Measurements from ENCODE around the gene PITPNB. TPM values are rescaled to one million over a fixed set of nuclear protein-coding genes. Genes with fewer than 3 reads are reported as not detected.

Gene PITPNB
- total RNA-seq, 1 donor = 30.8 TPM

DNA sequence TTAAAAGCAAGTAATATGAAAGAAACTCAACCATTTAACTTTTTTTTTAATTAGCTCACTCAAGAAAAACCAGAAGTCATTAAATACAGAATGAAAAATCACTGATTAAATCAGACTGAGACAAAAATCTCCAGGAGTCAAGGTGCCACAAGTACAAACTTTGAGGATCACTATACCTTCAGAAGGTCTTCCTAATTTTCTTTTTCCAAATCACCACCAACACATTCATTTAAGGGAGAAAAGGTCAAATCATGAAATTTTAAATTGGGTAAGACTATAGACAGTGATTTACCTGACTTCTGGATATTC is 32.3 kb downstream of the PITPNB start:
- Histone ChIP-seq H2AFZ (ENCODE audit: low read length) (no peak overlapping the region), H3K79me2 (ENCODE audit: insufficient read depth, low read length) (peaks cover 60% of the 10 kb centered on the region), H3K4me1 (ENCODE audit: insufficient read depth, low read length) (peaks cover 14% of the 10 kb centered on the region), H3K4me2 (ENCODE audit: insufficient read depth, low read length) (no peak overlapping the region), H3K9me3 (ENCODE audit: low read depth, low read length) (no peaks in the 10 kb centered on the region), H4K20me1 (ENCODE audit: insufficient read depth, low read length) (peaks cover 23% of the 10 kb centered on the region), H3K27me3 (ENCODE audit: insufficient read depth, low read length) (no peaks in the 10 kb centered on the region), H3K4me3 (ENCODE audit: insufficient read depth, low read length) (no peak overlapping the region), H3K36me3 (ENCODE audit: insufficient read depth, low read length) (peaks cover 50% of the 10 kb centered on the region), H3K27ac (ENCODE audit: low read depth, low read length) (no peak overlapping the region)
- no peak for DNase-seq (ENCODE audit: insufficient read length, low spot score, missing footprints)
- no peak for TF ChIP-seq CTCF (IDR thresholded peaks at IDR 0.05; ENCODE audit: extremely low read depth, low read depth, low read length)

DNA sequence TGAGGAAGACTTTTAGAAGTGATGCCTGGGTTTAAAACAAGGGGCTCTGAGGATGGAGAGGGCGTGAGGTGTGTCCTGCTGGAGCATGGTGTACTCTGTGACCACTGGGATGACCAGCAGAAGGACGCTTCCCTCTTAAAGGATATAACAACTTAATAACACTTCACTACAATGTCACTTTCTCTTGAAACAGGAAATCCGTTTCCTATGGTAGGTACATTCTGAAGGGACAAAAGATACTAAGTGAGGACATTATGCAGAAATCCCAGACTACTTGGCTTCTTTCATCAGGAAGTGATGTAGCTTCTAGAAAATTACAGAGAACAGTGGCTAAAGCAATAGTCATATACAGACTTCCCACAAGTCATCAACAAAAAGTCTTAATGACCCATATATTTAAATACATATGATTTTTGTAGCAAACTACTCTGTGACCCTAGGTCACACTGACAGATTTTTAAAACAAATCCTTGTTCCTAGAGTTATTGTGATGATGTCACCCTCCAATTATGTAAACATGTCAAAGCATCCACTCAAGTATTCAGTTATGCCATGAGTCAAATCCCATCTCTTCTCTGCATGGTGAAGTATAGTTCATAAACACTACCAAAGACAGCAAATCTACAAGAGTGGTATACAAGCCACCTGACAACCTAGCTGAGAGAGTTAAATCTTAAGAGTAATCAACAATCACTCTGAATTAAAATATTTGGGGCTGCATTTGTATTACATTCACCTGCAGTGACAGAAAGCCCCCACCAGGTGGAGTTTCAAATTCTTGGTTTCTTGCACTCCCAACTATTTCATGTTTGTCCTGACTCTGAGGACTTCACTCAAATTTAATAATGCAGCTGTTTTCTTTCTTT is 32.8 kb downstream of the PITPNB start:
- Histone ChIP-seq H3K4me3 (ENCODE audit: insufficient read depth, low read length) (no peak overlapping the region), H3K27me3 (ENCODE audit: insufficient read depth, low read length) (no peaks in the 10 kb centered on the region), H3K36me3 (ENCODE audit: insufficient read depth, low read length) (peaks cover 44% of the 10 kb centered on the region), H3K79me2 (ENCODE audit: insufficient read depth, low read length) (peaks cover 56% of the 10 kb centered on the region), H3K4me1 (ENCODE audit: insufficient read depth, low read length) (peaks cover 15% of the 10 kb centered on the region), H2AFZ (ENCODE audit: low read length) (no peak overlapping the region), H4K20me1 (ENCODE audit: insufficient read depth, low read length) (peaks cover 26% of the 10 kb centered on the region), H3K9me3 (ENCODE audit: low read depth, low read length) (no peaks in the 10 kb centered on the region), H3K4me2 (ENCODE audit: insufficient read depth, low read length) (peak overlapping the region; percentile 38), H3K27ac (ENCODE audit: low read depth, low read length) (peak overlapping the region; percentile 40)
- peak; percentile 82 for TF ChIP-seq CTCF (IDR thresholded peaks at IDR 0.05; ENCODE audit: extremely low read depth, low read depth, low read length)
- peak; percentile 92 for DNase-seq (ENCODE audit: insufficient read length, low spot score, missing footprints)

GRCh38 chr22:27883656-27884350 is 35.3 kb downstream of the PITPNB start:
- H2AFZ ChIP-seq (ENCODE audit: low read length) = no peak overlapping the region
- H3K4me2 ChIP-seq (ENCODE audit: insufficient read depth, low read length) = no peak overlapping the region
- H3K4me1 ChIP-seq (ENCODE audit: insufficient read depth, low read length) = peaks cover 19% of the 10 kb centered on the region
- H3K4me3 ChIP-seq (ENCODE audit: insufficient read depth, low read length) = no peak overlapping the region
- peaks cover 28% of the 10 kb centered on the region for H4K20me1 ChIP-seq (ENCODE audit: insufficient read depth, low read length)
- H3K27me3 ChIP-seq (ENCODE audit: insufficient read depth, low read length) = no peaks in the 10 kb centered on the region
- H3K79me2 ChIP-seq (ENCODE audit: insufficient read depth, low read length) = peaks cover 57% of the 10 kb centered on the region
- no peak overlapping the region for H3K27ac ChIP-seq (ENCODE audit: low read depth, low read length)
- no peak for DNase-seq (ENCODE audit: insufficient read length, low spot score, missing footprints)
- H3K36me3 ChIP-seq (ENCODE audit: insufficient read depth, low read length) = peaks cover 26% of the 10 kb centered on the region
- no peak for TF ChIP-seq CTCF (IDR thresholded peaks at IDR 0.05; ENCODE audit: extremely low read depth, low read depth, low read length)
- H3K9me3 ChIP-seq (ENCODE audit: low read depth, low read length) = no peaks in the 10 kb centered on the region

Data from osteoblast (primary cell).